DMS114 treated with DMSO at 0.1 percent for 48 hours (cell line): Measurements from ENCODE around the gene DRAM1.
"Not testable (repeated sequence)": the region's sequence is repeated elsewhere in the genome, so short reads cannot be mapped to it uniquely, and the experiment has no call there.

ENCODE experiments used
- DNase-seq: peaks from one replicate; lab custom pipeline; 2025; ENCODE audit not compliant: unreplicated experiment; lab: John Stamatoyannopoulos, UW

Gene DRAM1

GRCh38 chr12:101876861-101877805 is at the start of gene DRAM1:
DRAM1 (plus strand) TSS chr12:101877580; CDS start chr12:101877790, 210 bp downstream.
- peak; percentile 41 for DNase-seq

- DNase-seq: no peak
These were observed 48.8 kb upstream of the DRAM1 start for GRCh38 chr12:101828463-101829196.

GRCh38 chr12:101829639-101830366 is 47.6 kb upstream of the DRAM1 start:
- DNase-seq: peak; percentile 12

- peak; percentile 86 for DNase-seq
These were observed 46.7 kb upstream of the DRAM1 start, which contains the start of gene GNPTAB for GRCh38 chr12:101830367-101831325. GNPTAB (minus strand) TSS chr12:101830959; CDS start chr12:101830675, 284 bp downstream.

GRCh38 chr12:101832030-101832429 is 45.4 kb upstream of the DRAM1 start:
- DNase-seq: no peak

- no peak for DNase-seq
These were observed 38.6 kb upstream of the DRAM1 start for GRCh38 chr12:101838628-101839323.

- peak; percentile 49 for DNase-seq
These were observed 37.8 kb upstream of the DRAM1 start for GRCh38 chr12:101839324-101840283.

GRCh38 chr12:101841069-101841468 is 36.3 kb upstream of the DRAM1 start:
- DNase-seq: no peak

GRCh38 chr12:101845137-101845711 is 32.2 kb upstream of the DRAM1 start:
- no peak for DNase-seq

GRCh38 chr12:101847325-101847724 is 30.1 kb upstream of the DRAM1 start:
- no peak for DNase-seq

- no peak for DNase-seq
These were observed 27.2 kb upstream of the DRAM1 start for GRCh38 chr12:101850199-101850598.

GRCh38 chr12:101852998-101853397 is 24.4 kb upstream of the DRAM1 start:
- no peak for DNase-seq

GRCh38 chr12:101854747-101855146 is 22.6 kb upstream of the DRAM1 start:
- DNase-seq: no peak

- no peak for DNase-seq
These were observed 22.0 kb upstream of the DRAM1 start for GRCh38 chr12:101855364-101855884.

GRCh38 chr12:101855976-101856375 is 21.4 kb upstream of the DRAM1 start:
- DNase-seq: no peak

- DNase-seq: not testable (repeated sequence)
These were observed 20.8 kb upstream of the DRAM1 start for GRCh38 chr12:101856614-101857013.

GRCh38 chr12:101857043-101857558 is 20.3 kb upstream of the DRAM1 start:
- no peak for DNase-seq
